Neuron (in vitro differentiated cells): Measurements from ENCODE around the gene RIPK4.

Source experiments
- H2AFZ ChIP-seq: one replicate; pipeline ENCODE4 v1.6.1; 2013; ENCODE audit warnings: low read depth, mild to moderate bottlenecking, inconsistent platforms, low read length, moderate library complexity
- H3K27me3 ChIP-seq: one replicate; pipeline ENCODE4 v1.6.1; 2013; ENCODE audit warnings: low read length; ENCODE audit not compliant: insufficient read depth
- H3K36me3 ChIP-seq: one replicate; pipeline ENCODE4 v1.6.1; 2013; ENCODE audit warnings: low read length; ENCODE audit not compliant: insufficient read depth
- H3K4me1 ChIP-seq: one replicate; pipeline ENCODE4 v1.6.1; 2013; ENCODE audit warnings: low read length; ENCODE audit not compliant: insufficient read depth
- H3K4me3 ChIP-seq: 2 replicates; pipeline ENCODE4 v1.5.1; 2013; ENCODE audit warnings: mild to moderate bottlenecking, low read length, moderate library complexity
- H3K9me3 ChIP-seq: one replicate; pipeline ENCODE4 v1.6.1; 2013; ENCODE audit warnings: low read length

The RIPK4 gene

GRCh38 chr21:41784456-41785102, 17.7 kb upstream of the RIPK4 start:
- no peak overlapping the region for H3K4me3 ChIP-seq
- H3K9me3 ChIP-seq, result no peaks in the 10 kb centered on the region
- H3K36me3 ChIP-seq, result no peaks in the 10 kb centered on the region
- H3K27me3 ChIP-seq, result no peaks in the 10 kb centered on the region
- H3K4me1 ChIP-seq, result no peaks in the 10 kb centered on the region
- H2AFZ ChIP-seq, result no peak overlapping the region

GRCh38 chr21:41783476-41784180, 16.8 kb upstream of the RIPK4 start:
- Histone ChIP-seq H3K27me3 (no peaks in the 10 kb centered on the region), H3K36me3 (no peaks in the 10 kb centered on the region), H3K9me3 (no peaks in the 10 kb centered on the region), H3K4me3 (no peak overlapping the region), H2AFZ (no peak overlapping the region), H3K4me1 (no peaks in the 10 kb centered on the region)

- H3K4me1 ChIP-seq, result no peaks in the 10 kb centered on the region
- H3K27me3 ChIP-seq, result no peaks in the 10 kb centered on the region
- no peak overlapping the region for H2AFZ ChIP-seq
- H3K9me3 ChIP-seq, result no peaks in the 10 kb centered on the region
- no peaks in the 10 kb centered on the region for H3K36me3 ChIP-seq
- H3K4me3 ChIP-seq, result no peak overlapping the region
Measured at GRCh38 chr21:41781050-41781410, 14.2 kb upstream of the RIPK4 start.

GRCh38 chr21:41780337-41781049, 13.6 kb upstream of the RIPK4 start:
- H3K9me3 ChIP-seq, result no peaks in the 10 kb centered on the region
- H2AFZ ChIP-seq, result no peak overlapping the region
- H3K4me3 ChIP-seq, result no peak overlapping the region
- H3K4me1 ChIP-seq, result no peaks in the 10 kb centered on the region
- no peaks in the 10 kb centered on the region for H3K36me3 ChIP-seq
- peaks cover 3% of the 10 kb centered on the region for H3K27me3 ChIP-seq

GRCh38 chr21:41779659-41780058, 12.8 kb upstream of the RIPK4 start:
- Histone ChIP-seq H3K36me3 (no peaks in the 10 kb centered on the region), H3K27me3 (peaks cover 11% of the 10 kb centered on the region), H3K9me3 (no peaks in the 10 kb centered on the region), H3K4me3 (no peak overlapping the region), H3K4me1 (no peaks in the 10 kb centered on the region), H2AFZ (no peak overlapping the region)

- H3K4me3 ChIP-seq, result no peak overlapping the region
- H3K36me3 ChIP-seq, result no peaks in the 10 kb centered on the region
- no peaks in the 10 kb centered on the region for H3K4me1 ChIP-seq
- peaks cover 12% of the 10 kb centered on the region for H3K27me3 ChIP-seq
- H3K9me3 ChIP-seq, result no peaks in the 10 kb centered on the region
- no peak overlapping the region for H2AFZ ChIP-seq
Measured at GRCh38 chr21:41778930-41779600, 12.2 kb upstream of the RIPK4 start.

GRCh38 chr21:41777951-41778815, 11.3 kb upstream of the RIPK4 start:
- H3K4me1 ChIP-seq, result no peaks in the 10 kb centered on the region
- H3K4me3 ChIP-seq, result no peak overlapping the region
- H3K27me3 ChIP-seq, result peaks cover 12% of the 10 kb centered on the region
- H3K36me3 ChIP-seq, result no peaks in the 10 kb centered on the region
- no peak overlapping the region for H2AFZ ChIP-seq
- no peaks in the 10 kb centered on the region for H3K9me3 ChIP-seq

GRCh38 chr21:41776778-41777177, 9.9 kb upstream of the RIPK4 start:
- Histone ChIP-seq H3K9me3 (no peaks in the 10 kb centered on the region), H2AFZ (no peak overlapping the region), H3K27me3 (peaks cover 17% of the 10 kb centered on the region), H3K4me1 (no peaks in the 10 kb centered on the region), H3K36me3 (no peaks in the 10 kb centered on the region), H3K4me3 (no peak overlapping the region)

GRCh38 chr21:41775149-41775472, 8.3 kb upstream of the RIPK4 start:
- Histone ChIP-seq H2AFZ (no peak overlapping the region), H3K9me3 (no peaks in the 10 kb centered on the region), H3K4me1 (no peaks in the 10 kb centered on the region), H3K36me3 (no peaks in the 10 kb centered on the region), H3K4me3 (no peak overlapping the region), H3K27me3 (peaks cover 34% of the 10 kb centered on the region)

- no peak overlapping the region for H3K4me3 ChIP-seq
- H3K36me3 ChIP-seq, result no peaks in the 10 kb centered on the region
- no peak overlapping the region for H2AFZ ChIP-seq
- H3K27me3 ChIP-seq, result peaks cover 39% of the 10 kb centered on the region
- H3K4me1 ChIP-seq, result no peaks in the 10 kb centered on the region
- H3K9me3 ChIP-seq, result peaks cover 1% of the 10 kb centered on the region
Measured at GRCh38 chr21:41774467-41775148, 7.8 kb upstream of the RIPK4 start.

GRCh38 chr21:41772351-41773080, 5.7 kb upstream of the RIPK4 start:
- H2AFZ ChIP-seq, result no peak overlapping the region
- H3K36me3 ChIP-seq, result no peaks in the 10 kb centered on the region
- no peak overlapping the region for H3K4me3 ChIP-seq
- peaks cover 3% of the 10 kb centered on the region for H3K9me3 ChIP-seq
- H3K27me3 ChIP-seq, result peaks cover 59% of the 10 kb centered on the region
- no peaks in the 10 kb centered on the region for H3K4me1 ChIP-seq

- Histone ChIP-seq H2AFZ (no peak overlapping the region), H3K27me3 (peaks cover 68% of the 10 kb centered on the region), H3K4me3 (no peak overlapping the region), H3K9me3 (peaks cover 3% of the 10 kb centered on the region), H3K36me3 (no peaks in the 10 kb centered on the region), H3K4me1 (no peaks in the 10 kb centered on the region)
Measured at GRCh38 chr21:41771625-41771945, 4.7 kb upstream of the RIPK4 start.
